Osteoblast (primary cell): ENCODE results near the gene NEB. TPM values are rescaled to one million over a fixed set of nuclear protein-coding genes. Genes with fewer than 3 reads are reported as not detected.
"Not testable (repeated sequence)": the region's sequence is repeated elsewhere in the genome, so short reads cannot be mapped to it uniquely, and the experiment has no call there.

Experiments used
- DNase-seq: peaks from one replicate; pipeline ENCODE4 v3.0.0; 2011; ENCODE audit warnings: low spot score, mixed read lengths; ENCODE audit not compliant: insufficient read length; ENCODE audit errors: missing footprints
- H2AFZ ChIP-seq: 2 replicates; pipeline ENCODE4 v1.6.0; 2011; ENCODE audit warnings: mild to moderate bottlenecking, low read length
- H3K27ac ChIP-seq: 2 replicates; pipeline ENCODE4 v1.5.1; 2011; ENCODE audit warnings: mild to moderate bottlenecking, low read depth, low read length, moderate library complexity
- H3K27me3 ChIP-seq: 2 replicates; pipeline ENCODE4 v1.6.0; 2012; ENCODE audit warnings: mild to moderate bottlenecking, control low read depth, inconsistent platforms, low read length, moderate library complexity; ENCODE audit not compliant: insufficient read depth
- H3K36me3 ChIP-seq: 2 replicates; pipeline ENCODE4 v1.5.1; 2011; ENCODE audit warnings: mild to moderate bottlenecking, low read length, control low read depth, moderate library complexity; ENCODE audit not compliant: insufficient read depth
- H3K4me1 ChIP-seq: 2 replicates; pipeline ENCODE4 v1.5.1; 2011; ENCODE audit warnings: mild to moderate bottlenecking, low read length, control low read depth, moderate library complexity; ENCODE audit not compliant: insufficient read depth
- H3K4me2 ChIP-seq: 2 replicates; pipeline ENCODE4 v1.6.0; 2011; ENCODE audit warnings: mild to moderate bottlenecking, low read length; ENCODE audit not compliant: insufficient read depth
- H3K4me3 ChIP-seq: fragments of 200-600 bp; sonication (generic); 3 replicates; pipeline ENCODE4 v1.5.1; 2012; ENCODE audit warnings: mild to moderate bottlenecking, low read length, inconsistent platforms; ENCODE audit not compliant: insufficient read depth
- H3K79me2 ChIP-seq: 2 replicates; pipeline ENCODE4 v1.6.0; 2012; ENCODE audit warnings: mild to moderate bottlenecking, low read length, control low read depth, inconsistent platforms; ENCODE audit not compliant: insufficient read depth
- H3K9me3 ChIP-seq: 2 replicates; pipeline ENCODE4 v1.5.1; 2011; ENCODE audit warnings: low read depth, low read length, control low read depth
- H4K20me1 ChIP-seq: 2 replicates; pipeline ENCODE4 v1.6.0; 2012; ENCODE audit warnings: mild to moderate bottlenecking, low read length, control low read depth; ENCODE audit not compliant: insufficient read depth
- CTCF ChIP-seq: IDR thresholded peaks from 2 replicates; pipeline ENCODE4 v1.5.1; 2011; ENCODE audit warnings: mild to moderate bottlenecking, low read depth, low read length, moderate library complexity; ENCODE audit errors: extremely low read depth
- total RNA-seq: library from RNA; depleted of rRNA; stranded (reverse); fragments of >200 nt; gene quantifications from 2 replicates; pipeline ENCODE4 v1.2.3, GENCODE V29; 2012

The NEB gene
- total RNA-seq, 1 donor = 0.36 TPM

GRCh38 chr2:151602402-151602801 is 131.9 kb downstream of the NEB start:
- H3K4me2 ChIP-seq, H3K79me2 ChIP-seq, DNase-seq, H3K27ac ChIP-seq, H3K4me3 ChIP-seq, H3K27me3 ChIP-seq, H3K36me3 ChIP-seq, H3K4me1 ChIP-seq, H3K9me3 ChIP-seq, H4K20me1 ChIP-seq, H2AFZ ChIP-seq: not testable (repeated sequence)

- H4K20me1 ChIP-seq, DNase-seq, H3K27me3 ChIP-seq, H3K27ac ChIP-seq, H3K4me3 ChIP-seq, H3K4me1 ChIP-seq, H2AFZ ChIP-seq, H3K4me2 ChIP-seq, H3K9me3 ChIP-seq, H3K36me3 ChIP-seq, H3K79me2 ChIP-seq: not testable (repeated sequence)
These were observed 132.5 kb downstream of the NEB start for GRCh38 chr2:151601803-151602202.

GRCh38 chr2:151596903-151597608 is 137.2 kb downstream of the NEB start:
- not testable (repeated sequence) for H3K36me3 ChIP-seq, H4K20me1 ChIP-seq, H3K79me2 ChIP-seq, H2AFZ ChIP-seq, H3K27me3 ChIP-seq, H3K27ac ChIP-seq, H3K4me1 ChIP-seq, DNase-seq, H3K4me3 ChIP-seq, H3K4me2 ChIP-seq, H3K9me3 ChIP-seq

GRCh38 chr2:151591908-151592255 is 142.4 kb downstream of the NEB start:
- H3K27me3 ChIP-seq, DNase-seq, H3K9me3 ChIP-seq, H3K4me2 ChIP-seq, H4K20me1 ChIP-seq, H3K36me3 ChIP-seq, H3K4me3 ChIP-seq, H3K79me2 ChIP-seq, H3K4me1 ChIP-seq, H3K27ac ChIP-seq, H2AFZ ChIP-seq: not testable (repeated sequence)

GRCh38 chr2:151591250-151591907 is 142.9 kb downstream of the NEB start:
- not testable (repeated sequence) for H2AFZ ChIP-seq, DNase-seq, H3K4me2 ChIP-seq, H3K79me2 ChIP-seq, H3K27me3 ChIP-seq, H3K27ac ChIP-seq, H3K4me1 ChIP-seq, H3K36me3 ChIP-seq, H4K20me1 ChIP-seq, H3K4me3 ChIP-seq, H3K9me3 ChIP-seq
- peak; percentile 28 for TF ChIP-seq CTCF

GRCh38 chr2:151581300-151581699 is 153.0 kb downstream of the NEB start:
- H3K9me3 ChIP-seq, H3K36me3 ChIP-seq, H2AFZ ChIP-seq, H3K79me2 ChIP-seq, H3K4me1 ChIP-seq, H3K4me2 ChIP-seq, H3K4me3 ChIP-seq, DNase-seq, H3K27me3 ChIP-seq, H4K20me1 ChIP-seq, H3K27ac ChIP-seq: not testable (repeated sequence)

GRCh38 chr2:151580697-151581096 is 153.6 kb downstream of the NEB start:
- H3K79me2 ChIP-seq, H2AFZ ChIP-seq, H3K9me3 ChIP-seq, H3K36me3 ChIP-seq, H3K4me3 ChIP-seq, H3K27ac ChIP-seq, H4K20me1 ChIP-seq, H3K4me2 ChIP-seq, H3K27me3 ChIP-seq, H3K4me1 ChIP-seq, DNase-seq: not testable (repeated sequence)
